HEK293 (cell line): ENCODE results near the gene DGCR6L.
"Not testable (repeated sequence)": the region's sequence is repeated elsewhere in the genome, so short reads cannot be mapped to it uniquely, and the experiment has no call there.

ENCODE experiments used
- ZBTB8A ChIP-seq: fragments of 450-650 bp; formaldehyde crosslinking; IDR thresholded peaks from 2 replicates; pipeline ENCODE4 v1.5.1; 2016; ENCODE audit warnings: missing biosample characterization, missing genetic modification characterization
- ZNF274 ChIP-seq, 2 experiments: fragments of 200-500 bp in 1 of 2; fragments of 450-650 bp in 1 of 2; sonication (Bioruptor generic) in 1 of 2; formaldehyde crosslinking in 1 of 2; IDR thresholded peaks; 2 replicates each; pipeline versions ENCODE4 v1.5.1 to v1.6.1; 2014 to 2016; ENCODE audit warnings: borderline replicate concordance in 1 of 2, inconsistent platforms in 1 of 2, low read length in 1 of 2, missing biosample characterization in 1 of 2, missing genetic modification characterization in 1 of 2
- ZSCAN16 ChIP-seq: fragments of 450-650 bp; formaldehyde crosslinking; IDR thresholded peaks from 2 replicates; pipeline ENCODE4 v1.5.1; 2016; ENCODE audit warnings: missing biosample characterization, missing genetic modification characterization
- ZSCAN30 ChIP-seq: fragments of 450-650 bp; IDR thresholded peaks from 2 replicates; pipeline ENCODE4 v1.5.1; 2018; ENCODE audit warnings: missing biosample characterization, mild to moderate bottlenecking, missing genetic modification characterization, moderate library complexity
- TF ChIP-seq, protein P1 (sequence below): fragments of 450-650 bp; formaldehyde crosslinking; IDR thresholded peaks from 2 replicates; pipeline ENCODE4 v1.5.1; 2016; ENCODE audit warnings: missing biosample characterization, missing genetic modification characterization
- TF ChIP-seq, protein P2 (sequence below): fragments of 450-650 bp; formaldehyde crosslinking; IDR thresholded peaks from 2 replicates; pipeline ENCODE4 v1.5.1; 2016; ENCODE audit warnings: missing biosample characterization, missing genetic modification characterization, borderline replicate concordance

DNA sequence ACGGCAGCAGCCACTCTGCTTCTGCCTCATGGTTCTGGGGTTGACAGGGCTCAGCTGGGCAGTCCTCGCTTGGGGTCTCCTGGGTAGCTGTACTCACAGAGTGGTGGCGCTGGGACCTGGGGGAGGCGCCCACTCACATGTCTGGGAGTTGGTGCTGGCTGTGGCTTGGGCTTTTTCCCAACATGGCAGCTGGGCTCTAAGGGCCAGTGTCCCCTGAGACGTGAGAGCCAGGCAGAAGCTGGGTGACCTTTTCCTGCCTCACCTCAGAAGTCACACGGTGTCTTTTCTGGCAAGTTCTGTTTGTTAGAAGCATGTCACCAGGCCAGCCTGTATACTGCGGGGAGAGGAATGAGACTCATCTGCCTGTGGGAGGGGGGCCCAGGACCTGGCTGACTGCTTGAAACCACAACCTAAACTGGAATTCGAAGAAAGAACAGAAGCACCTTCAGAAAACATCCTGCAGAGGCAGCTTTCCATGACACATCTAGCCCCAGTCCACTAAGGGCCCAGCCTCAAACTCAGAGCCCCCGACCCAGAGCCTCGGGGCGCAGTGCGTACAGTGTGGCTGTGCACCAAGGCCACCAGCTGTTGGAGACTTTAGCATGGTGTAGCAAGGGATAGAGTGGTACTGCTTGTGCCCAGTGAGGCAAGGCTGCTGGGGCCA lies 14.5 kb downstream of the DGCR6L start:
- TF ChIP-seq, protein P1, sequence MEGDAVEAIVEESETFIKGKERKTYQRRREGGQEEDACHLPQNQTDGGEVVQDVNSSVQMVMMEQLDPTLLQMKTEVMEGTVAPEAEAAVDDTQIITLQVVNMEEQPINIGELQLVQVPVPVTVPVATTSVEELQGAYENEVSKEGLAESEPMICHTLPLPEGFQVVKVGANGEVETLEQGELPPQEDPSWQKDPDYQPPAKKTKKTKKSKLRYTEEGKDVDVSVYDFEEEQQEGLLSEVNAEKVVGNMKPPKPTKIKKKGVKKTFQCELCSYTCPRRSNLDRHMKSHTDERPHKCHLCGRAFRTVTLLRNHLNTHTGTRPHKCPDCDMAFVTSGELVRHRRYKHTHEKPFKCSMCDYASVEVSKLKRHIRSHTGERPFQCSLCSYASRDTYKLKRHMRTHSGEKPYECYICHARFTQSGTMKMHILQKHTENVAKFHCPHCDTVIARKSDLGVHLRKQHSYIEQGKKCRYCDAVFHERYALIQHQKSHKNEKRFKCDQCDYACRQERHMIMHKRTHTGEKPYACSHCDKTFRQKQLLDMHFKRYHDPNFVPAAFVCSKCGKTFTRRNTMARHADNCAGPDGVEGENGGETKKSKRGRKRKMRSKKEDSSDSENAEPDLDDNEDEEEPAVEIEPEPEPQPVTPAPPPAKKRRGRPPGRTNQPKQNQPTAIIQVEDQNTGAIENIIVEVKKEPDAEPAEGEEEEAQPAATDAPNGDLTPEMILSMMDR (tag by site-specific recombination) = not testable (repeated sequence)
- not testable (repeated sequence) for TF ChIP-seq ZBTB8A (tag by site-specific recombination); ZSCAN16 (tag by site-specific recombination); ZNF274 (IDR thresholded peaks at IDR 0.05; ENCODE audit: low read length); ZNF274 (tag by site-specific recombination; IDR thresholded peaks at IDR 0.05; ENCODE audit: borderline replicate concordance); ZSCAN30
- TF ChIP-seq, protein P2, sequence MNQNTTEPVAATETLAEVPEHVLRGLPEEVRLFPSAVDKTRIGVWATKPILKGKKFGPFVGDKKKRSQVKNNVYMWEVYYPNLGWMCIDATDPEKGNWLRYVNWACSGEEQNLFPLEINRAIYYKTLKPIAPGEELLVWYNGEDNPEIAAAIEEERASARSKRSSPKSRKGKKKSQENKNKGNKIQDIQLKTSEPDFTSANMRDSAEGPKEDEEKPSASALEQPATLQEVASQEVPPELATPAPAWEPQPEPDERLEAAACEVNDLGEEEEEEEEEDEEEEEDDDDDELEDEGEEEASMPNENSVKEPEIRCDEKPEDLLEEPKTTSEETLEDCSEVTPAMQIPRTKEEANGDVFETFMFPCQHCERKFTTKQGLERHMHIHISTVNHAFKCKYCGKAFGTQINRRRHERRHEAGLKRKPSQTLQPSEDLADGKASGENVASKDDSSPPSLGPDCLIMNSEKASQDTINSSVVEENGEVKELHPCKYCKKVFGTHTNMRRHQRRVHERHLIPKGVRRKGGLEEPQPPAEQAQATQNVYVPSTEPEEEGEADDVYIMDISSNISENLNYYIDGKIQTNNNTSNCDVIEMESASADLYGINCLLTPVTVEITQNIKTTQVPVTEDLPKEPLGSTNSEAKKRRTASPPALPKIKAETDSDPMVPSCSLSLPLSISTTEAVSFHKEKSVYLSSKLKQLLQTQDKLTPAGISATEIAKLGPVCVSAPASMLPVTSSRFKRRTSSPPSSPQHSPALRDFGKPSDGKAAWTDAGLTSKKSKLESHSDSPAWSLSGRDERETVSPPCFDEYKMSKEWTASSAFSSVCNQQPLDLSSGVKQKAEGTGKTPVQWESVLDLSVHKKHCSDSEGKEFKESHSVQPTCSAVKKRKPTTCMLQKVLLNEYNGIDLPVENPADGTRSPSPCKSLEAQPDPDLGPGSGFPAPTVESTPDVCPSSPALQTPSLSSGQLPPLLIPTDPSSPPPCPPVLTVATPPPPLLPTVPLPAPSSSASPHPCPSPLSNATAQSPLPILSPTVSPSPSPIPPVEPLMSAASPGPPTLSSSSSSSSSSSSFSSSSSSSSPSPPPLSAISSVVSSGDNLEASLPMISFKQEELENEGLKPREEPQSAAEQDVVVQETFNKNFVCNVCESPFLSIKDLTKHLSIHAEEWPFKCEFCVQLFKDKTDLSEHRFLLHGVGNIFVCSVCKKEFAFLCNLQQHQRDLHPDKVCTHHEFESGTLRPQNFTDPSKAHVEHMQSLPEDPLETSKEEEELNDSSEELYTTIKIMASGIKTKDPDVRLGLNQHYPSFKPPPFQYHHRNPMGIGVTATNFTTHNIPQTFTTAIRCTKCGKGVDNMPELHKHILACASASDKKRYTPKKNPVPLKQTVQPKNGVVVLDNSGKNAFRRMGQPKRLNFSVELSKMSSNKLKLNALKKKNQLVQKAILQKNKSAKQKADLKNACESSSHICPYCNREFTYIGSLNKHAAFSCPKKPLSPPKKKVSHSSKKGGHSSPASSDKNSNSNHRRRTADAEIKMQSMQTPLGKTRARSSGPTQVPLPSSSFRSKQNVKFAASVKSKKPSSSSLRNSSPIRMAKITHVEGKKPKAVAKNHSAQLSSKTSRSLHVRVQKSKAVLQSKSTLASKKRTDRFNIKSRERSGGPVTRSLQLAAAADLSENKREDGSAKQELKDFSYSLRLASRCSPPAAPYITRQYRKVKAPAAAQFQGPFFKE = not testable (repeated sequence)
